ENCODE data around the gene ZNF750.

- TF ChIP-seq, protein P1, sequence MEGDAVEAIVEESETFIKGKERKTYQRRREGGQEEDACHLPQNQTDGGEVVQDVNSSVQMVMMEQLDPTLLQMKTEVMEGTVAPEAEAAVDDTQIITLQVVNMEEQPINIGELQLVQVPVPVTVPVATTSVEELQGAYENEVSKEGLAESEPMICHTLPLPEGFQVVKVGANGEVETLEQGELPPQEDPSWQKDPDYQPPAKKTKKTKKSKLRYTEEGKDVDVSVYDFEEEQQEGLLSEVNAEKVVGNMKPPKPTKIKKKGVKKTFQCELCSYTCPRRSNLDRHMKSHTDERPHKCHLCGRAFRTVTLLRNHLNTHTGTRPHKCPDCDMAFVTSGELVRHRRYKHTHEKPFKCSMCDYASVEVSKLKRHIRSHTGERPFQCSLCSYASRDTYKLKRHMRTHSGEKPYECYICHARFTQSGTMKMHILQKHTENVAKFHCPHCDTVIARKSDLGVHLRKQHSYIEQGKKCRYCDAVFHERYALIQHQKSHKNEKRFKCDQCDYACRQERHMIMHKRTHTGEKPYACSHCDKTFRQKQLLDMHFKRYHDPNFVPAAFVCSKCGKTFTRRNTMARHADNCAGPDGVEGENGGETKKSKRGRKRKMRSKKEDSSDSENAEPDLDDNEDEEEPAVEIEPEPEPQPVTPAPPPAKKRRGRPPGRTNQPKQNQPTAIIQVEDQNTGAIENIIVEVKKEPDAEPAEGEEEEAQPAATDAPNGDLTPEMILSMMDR (conservative IDR thresholded peaks at IDR 0.05; ENCODE audit: low read depth in 2 of 2): no peak
- TF ChIP-seq, protein P2, sequence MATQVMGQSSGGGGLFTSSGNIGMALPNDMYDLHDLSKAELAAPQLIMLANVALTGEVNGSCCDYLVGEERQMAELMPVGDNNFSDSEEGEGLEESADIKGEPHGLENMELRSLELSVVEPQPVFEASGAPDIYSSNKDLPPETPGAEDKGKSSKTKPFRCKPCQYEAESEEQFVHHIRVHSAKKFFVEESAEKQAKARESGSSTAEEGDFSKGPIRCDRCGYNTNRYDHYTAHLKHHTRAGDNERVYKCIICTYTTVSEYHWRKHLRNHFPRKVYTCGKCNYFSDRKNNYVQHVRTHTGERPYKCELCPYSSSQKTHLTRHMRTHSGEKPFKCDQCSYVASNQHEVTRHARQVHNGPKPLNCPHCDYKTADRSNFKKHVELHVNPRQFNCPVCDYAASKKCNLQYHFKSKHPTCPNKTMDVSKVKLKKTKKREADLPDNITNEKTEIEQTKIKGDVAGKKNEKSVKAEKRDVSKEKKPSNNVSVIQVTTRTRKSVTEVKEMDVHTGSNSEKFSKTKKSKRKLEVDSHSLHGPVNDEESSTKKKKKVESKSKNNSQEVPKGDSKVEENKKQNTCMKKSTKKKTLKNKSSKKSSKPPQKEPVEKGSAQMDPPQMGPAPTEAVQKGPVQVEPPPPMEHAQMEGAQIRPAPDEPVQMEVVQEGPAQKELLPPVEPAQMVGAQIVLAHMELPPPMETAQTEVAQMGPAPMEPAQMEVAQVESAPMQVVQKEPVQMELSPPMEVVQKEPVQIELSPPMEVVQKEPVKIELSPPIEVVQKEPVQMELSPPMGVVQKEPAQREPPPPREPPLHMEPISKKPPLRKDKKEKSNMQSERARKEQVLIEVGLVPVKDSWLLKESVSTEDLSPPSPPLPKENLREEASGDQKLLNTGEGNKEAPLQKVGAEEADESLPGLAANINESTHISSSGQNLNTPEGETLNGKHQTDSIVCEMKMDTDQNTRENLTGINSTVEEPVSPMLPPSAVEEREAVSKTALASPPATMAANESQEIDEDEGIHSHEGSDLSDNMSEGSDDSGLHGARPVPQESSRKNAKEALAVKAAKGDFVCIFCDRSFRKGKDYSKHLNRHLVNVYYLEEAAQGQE (IDR thresholded peaks at IDR 0.05; ENCODE audit: unreplicated experiment): no peak
- TF ChIP-seq POLR2AphosphoS5 (IDR thresholded peaks at IDR 0.05; ENCODE audit: low read depth): no peak
These were observed 33.0 kb upstream of the ZNF750 start for GRCh38 chr17:82872591-82873520.

All from GM23338 (cell line).